Medulla oblongata (tissue), 1 donor: ENCODE results near the gene OPALIN.
A peak's percentile ranks its signal among the peaks of the same experiment; 100 is the strongest.

ENCODE experiments used
- DNase-seq: peaks from one replicate; pipeline ENCODE4 v3.0.0-alpha.2; 2015; ENCODE audit errors: extremely low spot score

Gene OPALIN

GRCh38 chr10:96358851-96359540 is at the start of gene OPALIN:
Gene OPALIN, minus strand, starts transcription at chr10:96359002. Its CDS starts 106 bp downstream, at chr10:96358896.
- DNase-seq: peak; percentile 65

GRCh38 chr10:96408201-96408600 is 49.4 kb upstream of the OPALIN start:
- no peak for DNase-seq

- no peak for DNase-seq
These were observed 48.8 kb upstream of the OPALIN start for GRCh38 chr10:96407560-96408069.

GRCh38 chr10:96406091-96406490 is 47.3 kb upstream of the OPALIN start:
- DNase-seq: no peak

- DNase-seq: no peak
These were observed 43.9 kb upstream of the OPALIN start for GRCh38 chr10:96402417-96403305.

GRCh38 chr10:96401036-96401435 is 42.2 kb upstream of the OPALIN start:
- DNase-seq: peak; percentile 62

GRCh38 chr10:96400465-96400864 is 41.7 kb upstream of the OPALIN start:
- DNase-seq: peak; percentile 89

- no peak for DNase-seq
These were observed 39.1 kb upstream of the OPALIN start for GRCh38 chr10:96397902-96398301.

- DNase-seq: peak; percentile 88
These were observed 37.4 kb upstream of the OPALIN start for GRCh38 chr10:96395931-96396877.

GRCh38 chr10:96390460-96390864 is 31.7 kb upstream of the OPALIN start:
- DNase-seq: peak; percentile 80

GRCh38 chr10:96389785-96390184 is 31.0 kb upstream of the OPALIN start:
- DNase-seq: no peak

- no peak for DNase-seq
These were observed 28.8 kb upstream of the OPALIN start for GRCh38 chr10:96387601-96388000.

- DNase-seq: no peak
These were observed 28.4 kb upstream of the OPALIN start for GRCh38 chr10:96387161-96387560.

GRCh38 chr10:96384506-96384905 is 25.7 kb upstream of the OPALIN start:
- DNase-seq: no peak

GRCh38 chr10:96380821-96381220 is 22.0 kb upstream of the OPALIN start:
- DNase-seq: no peak

- DNase-seq: no peak
These were observed 21.0 kb upstream of the OPALIN start for GRCh38 chr10:96379758-96380157.

- DNase-seq: no peak
These were observed 19.9 kb upstream of the OPALIN start for GRCh38 chr10:96378741-96379140.

GRCh38 chr10:96377816-96378294 is 19.1 kb upstream of the OPALIN start:
- no peak for DNase-seq

- DNase-seq: no peak
These were observed 17.7 kb upstream of the OPALIN start for GRCh38 chr10:96376483-96376882.

- DNase-seq: peak; percentile 96
These were observed 16.4 kb upstream of the OPALIN start for GRCh38 chr10:96374985-96375830.

GRCh38 chr10:96374639-96374984 is 15.8 kb upstream of the OPALIN start:
- DNase-seq: no peak
